ENCODE results near the gene MUC16. TPM values are rescaled to one million over a fixed set of nuclear protein-coding genes. Genes with fewer than 3 reads are reported as not detected.
"Not testable (repeated sequence)": the region's sequence is repeated elsewhere in the genome, so short reads cannot be mapped to it uniquely, and the experiment has no call there.

The MUC16 gene
- 0.41 TPM for total RNA-seq
- not detected for polyA plus RNA-seq (ENCODE audit: insufficient read depth, low read depth, low replicate concordance)
- long read RNA-seq, donor 1 = 0 reads
- long read RNA-seq, donor 2 = 0 reads
- long read RNA-seq, donor 3 = 0 reads
- long read RNA-seq, donor 4 = 0 reads
- long read RNA-seq, donor 5 = 0 reads
- long read RNA-seq, donor 6 = 0 reads
- long read RNA-seq, donor 7, partial matches to known transcripts = 0 of 1 reads
- long read RNA-seq, donor 7, other reads (novel, unspliced or antisense) = 1 of 1 reads
- long read RNA-seq, donor 8 = 0 reads
- long read RNA-seq, donor 9 = 0 reads
- long read RNA-seq, donor 10 = 0 reads

DNA sequence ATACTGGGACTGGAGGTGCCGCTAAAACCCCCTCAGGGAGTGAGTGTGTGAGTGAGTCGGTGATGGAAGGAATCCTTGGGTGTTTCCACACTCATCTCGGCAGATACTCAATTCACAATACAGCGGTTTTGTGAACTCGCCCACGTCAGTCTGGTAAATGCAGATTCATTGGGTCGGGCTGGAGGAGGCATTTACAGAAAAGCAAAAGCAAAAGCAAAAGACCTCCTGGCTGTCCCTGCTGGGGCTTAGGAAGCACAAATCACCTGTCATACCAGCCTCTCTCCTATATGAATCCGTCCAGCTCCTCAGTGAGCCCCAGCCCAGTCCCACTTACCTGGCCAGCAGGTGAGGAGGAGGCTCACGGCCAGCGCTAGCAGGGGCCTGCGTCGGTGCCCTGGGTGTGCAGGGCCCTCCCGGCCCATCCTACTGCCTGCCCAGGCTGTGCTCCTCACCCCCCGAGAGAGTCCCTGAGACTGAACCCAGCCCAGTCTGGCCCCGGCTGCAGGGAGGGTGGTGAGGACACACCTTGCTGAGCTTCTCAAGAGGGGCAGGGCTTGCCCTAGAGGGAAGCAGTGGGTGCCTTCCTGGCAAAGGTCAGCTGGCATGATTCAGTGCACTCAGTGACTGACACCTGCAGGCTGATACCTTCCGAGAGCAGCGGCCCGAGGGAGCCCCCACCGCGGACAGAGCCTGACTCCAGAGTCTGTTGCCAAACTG, at the start of gene MUC16:
Gene MUC16, minus strand, starts transcription at position 475 of the 717 bp plus-strand sequence.
- Histone ChIP-seq H3K4me1 (ENCODE audit: control insufficient read depth in 2 of 3, insufficient read depth in 2 of 3, low read depth in 1 of 3, low read length in 3 of 3) (no peaks in the 10 kb centered on the region), H3K9me3 (ENCODE audit: control insufficient read depth in 2 of 3, insufficient read depth in 1 of 3, low read length in 3 of 3) (no peaks in the 10 kb centered on the region), H3K36me3 (ENCODE audit: control insufficient read depth in 2 of 3, insufficient read depth in 3 of 3, low read length in 3 of 3) (no peaks in the 10 kb centered on the region), H3K27me3 (ENCODE audit: control insufficient read depth, insufficient read depth, low read length) (no peaks in the 10 kb centered on the region), H3K9ac (ENCODE audit: low read length in 3 of 3) (no peak within 1 kb of the TSS), H3K4me3 (ENCODE audit: low read length in 3 of 3) (no peak within 1 kb of the TSS), H3K27ac (ENCODE audit: low read depth in 2 of 2, low read length in 2 of 2) (no peak within 1 kb of the TSS)
- no peak for DNase-seq
- intact Hi-C loops (cut with DNase I) = no loop called here
- TF ChIP-seq, protein P1, sequence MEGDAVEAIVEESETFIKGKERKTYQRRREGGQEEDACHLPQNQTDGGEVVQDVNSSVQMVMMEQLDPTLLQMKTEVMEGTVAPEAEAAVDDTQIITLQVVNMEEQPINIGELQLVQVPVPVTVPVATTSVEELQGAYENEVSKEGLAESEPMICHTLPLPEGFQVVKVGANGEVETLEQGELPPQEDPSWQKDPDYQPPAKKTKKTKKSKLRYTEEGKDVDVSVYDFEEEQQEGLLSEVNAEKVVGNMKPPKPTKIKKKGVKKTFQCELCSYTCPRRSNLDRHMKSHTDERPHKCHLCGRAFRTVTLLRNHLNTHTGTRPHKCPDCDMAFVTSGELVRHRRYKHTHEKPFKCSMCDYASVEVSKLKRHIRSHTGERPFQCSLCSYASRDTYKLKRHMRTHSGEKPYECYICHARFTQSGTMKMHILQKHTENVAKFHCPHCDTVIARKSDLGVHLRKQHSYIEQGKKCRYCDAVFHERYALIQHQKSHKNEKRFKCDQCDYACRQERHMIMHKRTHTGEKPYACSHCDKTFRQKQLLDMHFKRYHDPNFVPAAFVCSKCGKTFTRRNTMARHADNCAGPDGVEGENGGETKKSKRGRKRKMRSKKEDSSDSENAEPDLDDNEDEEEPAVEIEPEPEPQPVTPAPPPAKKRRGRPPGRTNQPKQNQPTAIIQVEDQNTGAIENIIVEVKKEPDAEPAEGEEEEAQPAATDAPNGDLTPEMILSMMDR (IDR thresholded peaks at IDR 0.05; ENCODE audit: borderline replicate concordance, extremely low read depth, insufficient read depth) = no peak
- no peak for FAIRE-seq

DNA sequence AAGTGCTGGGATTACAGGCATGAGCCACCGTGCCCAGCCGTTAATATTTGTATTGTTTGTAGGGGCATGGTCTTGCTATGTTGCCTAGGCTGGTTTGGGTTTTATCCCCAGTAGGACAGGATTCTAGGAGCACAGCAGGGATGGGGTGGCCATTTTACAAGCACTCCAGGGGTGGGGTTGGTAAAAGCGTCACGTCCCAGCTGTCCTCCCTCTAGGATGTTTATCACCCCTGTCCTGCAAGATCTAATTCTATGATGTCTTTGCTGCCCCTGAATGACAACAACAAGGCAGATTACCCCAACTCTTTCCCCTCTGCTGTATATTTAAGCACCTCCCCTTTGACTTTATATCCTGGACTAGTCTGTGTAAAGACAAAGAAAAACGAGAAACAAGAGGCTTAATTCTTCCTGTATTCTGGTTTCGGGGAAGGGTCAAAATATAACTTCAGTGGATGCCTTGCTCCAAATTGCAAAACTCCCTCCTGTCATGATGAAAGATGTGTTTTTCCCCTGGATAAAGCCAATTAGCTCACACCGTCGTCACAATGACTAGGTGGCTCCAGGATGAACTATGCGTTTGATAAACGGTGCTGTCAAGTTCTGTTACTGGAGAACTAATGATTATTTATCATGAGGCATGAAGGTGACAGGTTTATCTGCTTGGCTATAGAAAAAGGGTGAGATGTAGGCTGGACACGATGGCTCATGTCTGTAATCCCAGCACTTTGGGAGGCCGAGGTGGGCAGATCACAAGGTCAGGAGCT, 48.9 kb upstream of the MUC16 start:
- intact Hi-C loops (cut with DNase I) = no loop called here
- Histone ChIP-seq H3K27ac (ENCODE audit: low read depth in 2 of 2, low read length in 2 of 2) (no peak overlapping the region), H3K9me3 (ENCODE audit: control insufficient read depth in 2 of 3, insufficient read depth in 1 of 3, low read length in 3 of 3) (no peaks in the 10 kb centered on the region), H3K4me3 (ENCODE audit: low read length in 3 of 3) (no peak overlapping the region), H3K27me3 (ENCODE audit: control insufficient read depth, insufficient read depth, low read length) (no peaks in the 10 kb centered on the region), H3K9ac (ENCODE audit: low read length in 3 of 3) (no peak overlapping the region), H3K36me3 (ENCODE audit: control insufficient read depth in 2 of 3, insufficient read depth in 3 of 3, low read length in 3 of 3) (no peaks in the 10 kb centered on the region), H3K4me1 (ENCODE audit: control insufficient read depth in 2 of 3, insufficient read depth in 2 of 3, low read depth in 1 of 3, low read length in 3 of 3) (no peaks in the 10 kb centered on the region)
- no peak for FAIRE-seq
- peak in 4 of 5 donors; percentile 74 to 96 (median 90) for DNase-seq
- TF ChIP-seq, protein P1 (IDR thresholded peaks at IDR 0.05; ENCODE audit: borderline replicate concordance, extremely low read depth, insufficient read depth) = no peak

DNA sequence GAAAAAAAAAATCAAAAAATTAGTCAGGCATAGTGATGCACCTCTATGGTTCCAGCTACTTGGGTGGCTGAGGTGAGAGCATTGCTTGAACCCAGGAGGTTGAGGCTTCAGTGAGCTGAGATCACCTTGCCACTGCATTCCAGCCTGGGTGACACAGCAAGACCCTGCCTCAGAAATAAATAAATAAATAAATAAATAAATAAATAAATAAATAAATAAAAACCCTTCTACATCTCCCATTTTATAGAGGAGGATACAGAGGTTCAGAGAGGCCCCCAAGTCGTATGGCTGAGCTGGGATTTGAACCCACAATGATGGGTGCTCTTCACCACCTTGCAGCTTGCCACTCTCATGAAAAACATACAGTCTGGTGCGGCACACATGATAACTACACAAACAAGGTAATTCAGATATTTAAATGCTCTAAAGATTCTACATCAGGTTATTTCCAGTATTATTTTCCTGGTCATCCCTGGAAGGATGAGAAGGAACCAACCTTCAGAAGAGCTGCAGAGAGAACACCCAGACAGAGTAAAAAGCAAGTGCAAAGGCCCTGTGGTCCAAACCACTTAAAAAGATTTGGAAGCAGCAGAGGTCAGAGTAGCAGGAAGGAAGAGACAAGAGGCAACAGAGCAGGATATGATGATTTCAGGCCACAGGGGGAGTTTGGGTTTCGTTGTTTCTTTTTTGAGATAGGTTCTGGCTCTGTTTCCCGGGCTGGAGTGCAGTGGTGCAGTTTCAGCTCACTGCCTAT, 47.5 kb upstream of the MUC16 start:
- intact Hi-C loops (cut with DNase I) = no loop called here
- DNase-seq = no peak
- Histone ChIP-seq H3K9me3 (ENCODE audit: control insufficient read depth in 2 of 3, insufficient read depth in 1 of 3, low read length in 3 of 3) (no peaks in the 10 kb centered on the region), H3K4me1 (ENCODE audit: control insufficient read depth in 2 of 3, insufficient read depth in 2 of 3, low read depth in 1 of 3, low read length in 3 of 3) (no peaks in the 10 kb centered on the region), H3K27ac (ENCODE audit: low read depth in 2 of 2, low read length in 2 of 2) (no peak overlapping the region), H3K36me3 (ENCODE audit: control insufficient read depth in 2 of 3, insufficient read depth in 3 of 3, low read length in 3 of 3) (no peaks in the 10 kb centered on the region), H3K4me3 (ENCODE audit: low read length in 3 of 3) (no peak overlapping the region), H3K9ac (ENCODE audit: low read length in 3 of 3) (no peak overlapping the region), H3K27me3 (ENCODE audit: control insufficient read depth, insufficient read depth, low read length) (no peaks in the 10 kb centered on the region)
- TF ChIP-seq, protein P1 (IDR thresholded peaks at IDR 0.05; ENCODE audit: borderline replicate concordance, extremely low read depth, insufficient read depth) = no peak
- FAIRE-seq = no peak

DNA sequence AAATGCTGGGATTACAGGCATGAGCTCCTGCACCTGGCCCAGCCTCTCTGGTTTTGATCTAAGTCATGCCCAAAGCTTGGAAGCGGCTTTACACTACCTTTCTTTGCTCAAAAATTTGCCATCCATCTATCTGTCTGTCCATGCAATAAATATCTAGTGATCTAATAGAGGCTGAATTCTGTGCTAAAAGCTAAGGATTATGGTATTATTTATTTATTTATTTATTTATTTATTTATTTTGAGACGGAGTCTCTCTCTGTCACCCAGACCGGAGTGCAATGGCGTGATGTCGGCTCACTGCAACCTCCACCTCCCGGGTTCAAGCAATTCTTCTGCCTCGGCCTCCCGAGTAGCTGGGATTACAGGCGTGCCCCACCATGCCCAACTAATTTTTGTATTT, 45.9 kb upstream of the MUC16 start:
- H3K9me3 ChIP-seq (ENCODE audit: control insufficient read depth in 2 of 3, insufficient read depth in 1 of 3, low read length in 3 of 3); intact Hi-C loops (cut with DNase I); H3K27me3 ChIP-seq (ENCODE audit: control insufficient read depth, insufficient read depth, low read length); FAIRE-seq; H3K4me3 ChIP-seq (ENCODE audit: low read length in 3 of 3); DNase-seq; H3K9ac ChIP-seq (ENCODE audit: low read length in 3 of 3); H3K27ac ChIP-seq (ENCODE audit: low read depth in 2 of 2, low read length in 2 of 2); H3K4me1 ChIP-seq (ENCODE audit: control insufficient read depth in 2 of 3, insufficient read depth in 2 of 3, low read depth in 1 of 3, low read length in 3 of 3); H3K36me3 ChIP-seq (ENCODE audit: control insufficient read depth in 2 of 3, insufficient read depth in 3 of 3, low read length in 3 of 3): not testable (repeated sequence)
